ENCODE measurements around the gene MUSTN1. TPM values are rescaled to one million over a fixed set of nuclear protein-coding genes. Genes with fewer than 3 reads are reported as not detected.

MUSTN1 gene
- total RNA-seq, 1 donor from 2014 or later, result 1.4 TPM

DNA sequence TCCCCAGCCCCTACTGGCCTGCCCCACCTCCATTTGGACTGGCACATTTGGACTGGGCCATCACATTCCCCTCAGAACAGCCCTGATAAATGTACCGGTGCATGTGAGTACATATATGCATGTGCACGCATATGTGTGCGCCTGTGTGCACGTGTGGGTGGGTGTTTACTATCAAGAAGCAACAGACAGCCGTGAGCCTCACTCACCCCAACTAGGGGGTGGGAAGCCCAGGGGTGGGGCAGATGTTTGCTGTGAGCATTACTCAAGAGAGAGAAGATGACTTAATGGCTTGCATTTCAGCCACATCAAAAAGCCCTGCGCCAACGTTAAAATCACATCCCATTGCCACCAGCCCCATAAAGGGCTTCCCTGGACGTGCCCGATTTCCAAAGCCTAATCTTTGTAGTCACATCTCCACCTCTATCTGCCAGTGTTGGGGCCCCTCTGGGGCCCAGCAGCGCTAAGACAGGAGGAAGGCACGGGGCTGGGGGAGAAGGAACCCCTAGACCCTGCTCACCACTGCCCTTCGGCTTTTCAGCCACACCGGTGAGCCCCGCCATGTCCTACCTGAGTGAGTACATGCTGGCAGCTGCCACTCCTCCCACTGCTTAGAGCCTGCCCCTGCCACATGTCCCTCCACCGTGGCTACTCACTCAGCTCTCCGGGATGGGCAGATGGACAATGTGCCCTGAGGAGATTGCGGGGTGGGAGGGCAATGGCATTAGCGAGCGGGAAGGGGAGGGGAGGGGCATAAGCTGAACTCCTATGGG lies 29.4 kb downstream of the MUSTN1 start:
- intact Hi-C loops (cut with micrococcal nuclease), result no loop called here

DNA sequence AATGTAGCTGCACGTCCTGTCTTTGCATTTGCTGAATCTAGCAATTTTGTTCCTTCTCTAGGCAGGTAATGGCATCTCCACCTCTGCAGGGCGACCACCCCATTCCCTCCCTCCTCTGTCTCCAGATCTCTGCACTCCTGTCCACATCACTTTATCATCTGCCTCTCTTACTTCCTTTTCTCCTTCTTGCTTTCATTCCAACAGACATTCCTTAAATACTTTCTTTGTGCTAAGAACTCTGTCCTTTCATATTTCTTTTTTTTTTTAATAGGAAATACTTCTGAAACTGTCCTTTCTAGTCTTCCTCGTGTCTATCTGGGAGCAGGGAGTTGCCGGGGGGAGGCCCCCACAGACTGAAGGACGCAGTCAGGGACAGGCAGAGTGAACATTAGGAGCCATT lies 33.0 kb downstream of the MUSTN1 start:
- intact Hi-C loops (cut with micrococcal nuclease), result no loop called here

DNA sequence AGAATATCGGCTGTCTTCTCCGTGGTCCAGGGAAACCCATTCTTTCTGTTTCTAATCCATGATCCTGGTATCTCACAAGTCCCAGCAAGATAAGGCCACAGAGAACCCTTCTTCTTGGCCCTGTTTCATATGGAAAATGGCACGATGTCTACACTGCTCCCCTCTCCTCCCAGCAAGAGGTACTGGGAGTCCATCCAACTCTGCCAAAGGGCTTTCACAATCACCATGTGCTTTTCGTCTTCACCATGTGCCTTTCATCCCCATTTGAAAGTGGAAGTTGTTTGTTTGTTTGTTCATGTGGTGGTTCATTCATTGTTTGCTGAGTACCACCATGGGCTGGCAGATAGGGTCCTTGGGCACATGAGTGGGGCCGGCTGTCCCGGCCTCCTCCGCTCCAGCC lies 34.7 kb downstream of the MUSTN1 start:
- intact Hi-C loops (cut with micrococcal nuclease), result no loop called here

DNA sequence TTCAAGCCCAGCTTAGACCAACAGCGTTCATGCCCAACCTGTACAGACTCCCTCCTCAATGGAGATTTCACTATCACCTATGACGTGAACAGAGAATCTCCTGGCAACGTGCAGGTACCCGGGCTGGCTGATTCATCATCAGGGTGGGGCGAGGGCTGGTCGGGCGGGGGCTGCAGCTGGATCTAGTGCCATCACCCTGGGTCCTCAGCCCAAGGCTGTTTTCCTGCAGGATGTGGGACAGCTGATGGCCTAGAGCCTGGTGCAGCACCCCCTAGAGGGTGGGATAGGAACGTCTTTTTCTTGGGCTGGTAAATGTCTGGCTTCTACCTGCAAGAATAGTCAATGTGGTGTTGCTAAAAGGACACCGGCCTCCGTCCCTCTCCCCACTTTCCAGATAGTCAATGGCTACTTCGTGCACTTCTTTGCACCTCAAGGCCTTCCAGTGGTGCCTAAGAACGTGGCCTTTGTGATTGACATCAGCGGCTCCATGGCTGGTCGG lies 35.8 kb downstream of the MUSTN1 start:
- intact Hi-C loops (cut with micrococcal nuclease), result no loop called here

DNA sequence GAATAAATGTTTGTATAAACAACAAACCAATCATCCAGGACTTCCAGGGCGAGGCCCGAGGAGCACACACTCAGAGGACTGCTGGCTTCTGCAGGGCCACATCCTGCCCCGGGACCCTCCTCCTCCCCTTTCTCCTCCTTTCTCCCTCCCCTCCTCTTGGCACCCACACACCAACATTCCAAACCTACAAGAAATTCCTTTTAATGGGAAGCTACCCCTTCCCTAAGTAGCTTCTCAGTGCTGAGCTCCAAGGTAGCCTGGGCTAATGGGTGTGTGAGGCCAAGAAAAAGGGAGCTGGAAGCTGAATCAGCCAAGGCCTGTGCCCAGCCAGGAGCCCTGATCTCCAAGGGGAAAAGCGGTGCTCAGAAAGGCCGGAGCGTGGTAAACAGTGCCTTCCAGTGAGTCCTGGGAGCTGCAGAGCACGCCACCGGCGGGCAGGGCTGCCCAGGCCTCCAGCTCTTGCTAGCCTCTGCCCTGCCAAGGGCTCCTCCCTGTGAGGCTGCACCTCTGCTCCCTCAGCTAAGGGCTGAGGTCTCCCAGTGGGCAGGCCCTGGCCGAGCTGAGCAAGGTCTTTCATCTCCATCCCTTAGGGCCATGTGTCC lies 36.3 kb downstream of the MUSTN1 start:
- intact Hi-C loops (cut with micrococcal nuclease), result no loop called here

DNA sequence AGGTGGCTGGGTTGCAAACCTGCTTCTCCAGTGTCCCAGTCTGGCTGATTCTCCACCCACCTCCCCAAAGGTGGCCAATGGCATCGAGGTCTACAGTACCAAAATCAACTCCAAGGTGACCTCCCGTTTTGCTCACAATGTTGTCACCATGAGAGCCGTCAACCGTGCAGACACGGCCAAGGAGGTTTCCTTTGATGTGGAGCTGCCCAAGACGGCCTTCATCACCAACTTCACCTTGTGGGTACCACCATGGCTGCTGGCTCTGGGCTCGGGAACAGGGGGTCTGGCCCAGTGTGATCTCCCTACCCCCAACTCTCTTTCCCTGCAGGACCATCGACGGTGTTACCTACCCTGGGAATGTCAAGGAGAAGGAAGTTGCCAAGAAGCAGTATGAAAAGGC lies 38.4 kb downstream of the MUSTN1 start:
- intact Hi-C loops (cut with micrococcal nuclease), result no loop called here

DNA sequence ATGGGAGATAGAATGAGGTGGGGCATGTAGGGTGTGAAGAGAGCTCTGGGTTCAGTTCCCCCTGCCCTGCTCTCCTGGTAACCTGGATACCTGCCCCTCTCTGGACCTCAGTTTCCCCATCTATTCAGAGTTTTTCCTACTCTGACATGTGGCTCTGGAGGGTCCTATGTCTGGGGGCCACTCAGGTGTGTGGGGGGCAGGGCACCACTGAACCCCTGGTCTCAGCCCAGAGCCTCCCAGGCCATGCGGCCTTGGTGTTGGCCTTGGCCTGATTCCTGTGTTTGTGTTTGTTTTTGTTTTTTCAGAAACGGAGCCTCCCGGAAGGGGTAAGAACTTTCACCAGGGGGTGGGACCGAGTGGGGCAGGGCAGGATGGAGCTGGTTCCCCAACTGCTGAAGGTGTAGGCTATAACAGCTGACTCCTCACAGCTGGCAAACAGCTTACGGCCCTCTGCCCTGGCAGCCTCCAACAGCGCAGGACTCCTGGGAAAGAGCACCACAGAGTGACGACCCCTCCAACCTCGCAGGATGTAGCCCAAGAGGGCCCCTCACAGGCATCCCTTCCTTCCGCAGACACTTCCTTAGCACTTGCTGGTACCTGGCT lies 39.4 kb downstream of the MUSTN1 start:
- intact Hi-C loops (cut with micrococcal nuclease), result no loop called here

DNA sequence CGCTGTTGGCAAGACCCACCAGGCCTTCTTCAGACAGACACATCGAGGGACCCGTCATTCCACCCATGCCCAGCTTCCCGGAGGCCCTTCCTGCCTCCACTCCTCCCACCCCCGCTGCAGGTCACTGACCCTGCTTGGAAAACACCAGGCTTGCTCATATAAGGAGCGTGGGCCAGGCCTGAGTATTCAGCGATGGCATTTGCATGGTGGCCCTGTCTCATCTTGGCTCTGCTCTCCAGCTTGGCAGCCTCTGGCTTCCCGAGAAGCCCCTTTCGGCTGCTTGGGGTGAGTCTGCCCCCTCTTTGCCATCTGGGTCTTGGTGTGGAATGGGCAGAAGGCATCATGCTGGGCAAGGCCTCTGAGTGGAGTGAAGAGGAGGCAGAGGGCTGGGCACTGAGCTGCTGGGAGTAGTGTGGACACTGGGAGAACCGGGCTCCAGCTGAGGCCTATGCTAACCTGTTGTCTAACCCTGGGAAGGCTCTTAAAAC lies 40.2 kb downstream of the MUSTN1 start, which contains the start of gene ITIH3:
Gene ITIH3 (plus strand): TSS at position 185 of the 488 bp plus-strand sequence. CDS start 8 bp downstream, at position 193.
- intact Hi-C loops (cut with micrococcal nuclease), result no loop called here

DNA sequence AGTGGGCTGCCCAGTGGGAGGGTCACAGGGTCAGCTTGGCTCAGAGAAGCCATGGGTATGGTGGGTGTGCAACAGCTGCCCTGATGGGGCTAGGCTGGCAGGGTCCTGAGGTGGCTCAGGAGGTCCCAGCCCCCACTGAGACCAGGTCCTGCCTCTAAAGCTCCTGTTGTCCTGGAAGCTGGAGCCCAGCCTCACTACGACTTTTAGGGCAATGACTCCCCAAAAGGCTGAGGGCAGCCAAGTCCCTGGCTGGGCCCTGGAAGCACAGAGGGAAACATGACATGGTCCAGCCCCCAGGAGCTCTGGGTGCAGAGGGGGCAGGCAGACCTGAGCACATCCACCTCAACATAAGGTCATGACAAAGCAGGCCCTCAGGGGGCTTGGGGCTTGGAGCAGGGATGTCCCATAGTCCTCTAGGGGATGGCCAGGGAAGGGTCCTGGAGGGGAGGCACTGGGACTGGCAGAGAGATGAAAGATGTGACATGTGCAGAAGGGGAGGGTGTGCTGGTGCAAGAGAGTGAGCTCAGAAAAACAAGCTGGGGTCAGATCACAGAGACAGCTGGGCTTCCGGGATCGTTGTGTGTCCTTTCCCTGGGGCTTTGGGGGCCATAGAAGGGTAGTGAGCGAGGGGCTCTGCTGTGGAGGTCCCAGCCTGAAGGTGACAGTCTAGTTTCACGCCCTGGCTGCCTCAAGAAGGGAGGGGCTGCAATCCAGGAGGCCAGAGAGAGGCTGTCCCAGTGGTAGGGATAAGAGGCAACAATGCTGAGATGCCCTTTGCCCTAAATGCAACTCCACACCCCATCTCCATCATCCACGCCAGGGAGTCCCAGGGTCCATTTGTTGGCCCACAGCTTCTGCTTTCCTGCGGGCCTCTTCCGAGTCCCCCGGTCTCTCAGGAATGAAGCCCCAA lies 40.9 kb downstream of the MUSTN1 start:
- intact Hi-C loops (cut with micrococcal nuclease), result no loop called here

DNA sequence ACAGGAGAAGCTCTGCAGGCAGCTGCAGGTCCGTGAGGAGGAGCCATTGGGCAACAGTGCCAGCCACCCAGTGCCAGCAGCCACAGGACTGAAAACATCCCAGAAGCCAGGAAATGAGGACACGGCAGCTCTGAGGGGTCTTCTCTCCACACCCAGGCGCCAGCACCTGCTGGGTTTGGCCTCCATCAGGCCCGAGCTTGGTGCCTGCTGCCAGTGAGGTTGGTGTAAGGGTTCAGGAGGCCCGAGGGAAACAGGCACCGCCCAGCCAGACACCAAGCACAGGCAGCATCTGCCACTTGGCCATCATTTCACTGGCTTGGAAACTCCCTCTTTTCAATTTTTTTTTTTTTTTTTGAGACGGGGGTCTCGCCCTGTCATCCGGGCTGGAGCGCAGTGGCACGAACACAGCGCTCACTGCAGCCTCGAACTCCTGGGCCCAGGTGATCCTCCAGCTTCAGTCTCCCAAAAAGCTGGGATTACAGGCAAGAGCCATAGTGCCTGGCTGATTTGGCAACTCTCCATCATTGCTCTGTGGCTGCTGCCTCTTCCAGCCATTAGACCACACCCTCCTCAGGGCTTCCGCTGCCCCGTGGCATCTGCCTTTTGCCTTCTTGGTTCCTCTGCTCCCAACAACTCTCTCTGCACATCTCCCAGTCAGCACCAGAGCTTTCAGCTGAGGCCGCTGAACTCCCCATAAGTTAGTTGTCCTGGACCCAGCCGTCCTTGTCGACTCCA lies 41.7 kb downstream of the MUSTN1 start:
- intact Hi-C loops (cut with micrococcal nuclease), result no loop called here

DNA sequence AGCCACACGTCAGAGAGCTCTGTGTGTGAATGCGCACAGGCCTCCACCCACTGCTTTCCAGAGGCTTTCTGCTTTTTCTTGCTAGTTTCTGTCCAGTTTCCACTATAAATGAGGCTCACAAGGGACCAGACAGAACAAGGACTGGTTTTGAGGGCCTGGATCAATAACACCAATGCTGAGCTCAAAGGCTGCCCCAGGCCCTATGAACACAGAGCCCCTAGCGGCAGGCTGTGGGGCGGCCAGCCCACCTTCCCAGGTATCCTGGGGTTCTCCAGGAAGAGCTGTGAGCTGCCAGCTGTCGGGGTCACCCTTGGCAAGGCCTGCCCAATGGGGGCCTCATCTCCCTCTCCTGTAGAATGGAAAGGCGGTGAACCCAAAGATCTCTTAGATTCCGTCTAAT lies 42.4 kb downstream of the MUSTN1 start:
- intact Hi-C loops (cut with micrococcal nuclease), result no loop called here

DNA sequence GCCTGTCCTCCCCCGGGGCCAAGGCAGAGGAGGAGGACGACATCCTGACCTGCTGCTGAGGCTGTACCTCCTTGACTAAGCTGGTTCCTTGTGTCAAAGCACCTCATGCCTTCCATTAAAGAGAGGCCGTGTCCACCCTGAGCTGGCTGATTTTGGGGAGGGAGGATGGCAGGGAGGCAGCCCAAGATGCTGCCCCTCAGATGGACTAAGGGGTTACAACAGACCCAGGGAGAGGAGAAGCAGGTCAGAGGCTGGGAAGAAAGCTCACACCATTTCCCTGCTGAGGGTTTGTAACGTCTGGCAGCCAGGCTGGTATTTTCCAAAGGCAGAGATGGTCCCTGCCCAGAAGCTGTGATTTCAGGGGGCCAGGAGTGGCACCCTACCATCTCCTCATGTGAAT lies 42.9 kb downstream of the MUSTN1 start:
- intact Hi-C loops (cut with micrococcal nuclease), result no loop called here

DNA sequence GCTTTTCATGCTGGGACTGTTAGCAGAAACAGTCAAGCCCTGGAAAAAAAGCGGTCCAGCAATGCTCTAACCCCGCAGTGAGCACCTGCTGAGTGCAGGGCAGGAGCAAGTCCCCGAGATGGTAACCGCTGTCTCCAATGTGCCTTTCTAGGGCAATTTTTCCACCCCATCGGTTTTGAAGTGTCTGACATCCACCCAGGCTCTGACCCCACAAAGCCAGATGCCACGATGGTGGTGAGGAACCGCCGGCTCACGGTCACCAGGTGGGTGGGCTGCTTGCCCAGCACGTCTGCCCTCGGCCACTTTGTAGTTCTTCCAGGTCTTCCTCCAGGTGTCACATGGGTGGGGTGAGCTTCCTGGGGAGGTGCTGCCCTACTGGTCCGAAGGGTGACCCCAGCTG lies 43.5 kb downstream of the MUSTN1 start:
- intact Hi-C loops (cut with micrococcal nuclease), result no loop called here

DNA sequence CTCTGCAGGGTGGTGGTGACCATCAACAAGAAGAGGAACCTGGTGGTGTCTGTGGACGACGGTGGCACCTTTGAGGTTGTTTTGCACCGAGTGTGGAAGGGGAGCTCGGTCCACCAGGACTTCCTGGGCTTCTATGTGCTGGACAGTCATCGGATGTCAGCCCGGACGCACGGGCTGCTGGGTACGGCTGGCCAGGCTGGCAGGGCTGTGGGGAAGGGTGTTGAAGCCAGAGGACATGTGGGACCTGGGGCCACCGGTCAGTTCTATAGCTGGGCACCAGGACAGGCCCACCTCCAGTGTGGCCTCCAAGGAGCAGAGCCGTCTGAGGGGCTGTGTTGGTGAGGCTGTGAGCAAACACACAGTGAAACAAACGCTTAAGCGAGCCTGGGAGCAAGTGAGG lies 44.1 kb downstream of the MUSTN1 start:
- intact Hi-C loops (cut with micrococcal nuclease), result no loop called here

DNA sequence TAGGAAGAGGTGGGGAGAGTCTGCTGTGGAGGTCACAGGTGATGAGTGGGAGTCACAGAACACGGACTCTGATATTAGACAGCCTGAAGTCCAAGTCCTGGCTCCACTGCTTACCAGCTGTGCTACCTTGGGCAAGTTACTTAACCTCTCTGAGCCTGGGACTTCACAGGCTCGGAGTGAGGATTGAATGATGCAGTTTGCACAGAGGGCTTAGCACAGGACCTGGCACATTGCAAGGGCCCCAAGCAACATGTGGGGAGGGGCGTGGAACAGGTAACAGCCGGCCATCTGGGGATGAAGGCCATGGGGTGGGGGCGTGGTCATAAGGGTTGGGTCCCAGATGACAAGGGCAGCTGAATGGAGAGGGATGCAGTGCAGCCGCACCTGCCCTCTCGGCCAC lies 44.5 kb downstream of the MUSTN1 start:
- intact Hi-C loops (cut with micrococcal nuclease), result no loop called here

DNA sequence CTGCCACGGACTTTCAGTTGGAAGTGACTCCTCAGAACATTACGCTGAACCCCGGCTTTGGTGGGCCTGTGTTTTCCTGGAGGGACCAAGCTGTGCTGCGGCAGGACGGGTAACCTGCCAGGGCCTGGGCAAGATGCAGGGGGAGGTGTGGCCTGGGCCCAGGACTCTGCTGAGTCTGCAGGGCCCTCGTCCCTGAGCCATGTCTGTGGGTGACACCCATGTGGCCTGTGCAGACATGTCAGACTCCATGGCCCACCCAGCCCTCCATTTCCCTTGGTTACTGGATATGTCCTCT lies 45.1 kb downstream of the MUSTN1 start:
- intact Hi-C loops (cut with micrococcal nuclease), result no loop called here

DNA sequence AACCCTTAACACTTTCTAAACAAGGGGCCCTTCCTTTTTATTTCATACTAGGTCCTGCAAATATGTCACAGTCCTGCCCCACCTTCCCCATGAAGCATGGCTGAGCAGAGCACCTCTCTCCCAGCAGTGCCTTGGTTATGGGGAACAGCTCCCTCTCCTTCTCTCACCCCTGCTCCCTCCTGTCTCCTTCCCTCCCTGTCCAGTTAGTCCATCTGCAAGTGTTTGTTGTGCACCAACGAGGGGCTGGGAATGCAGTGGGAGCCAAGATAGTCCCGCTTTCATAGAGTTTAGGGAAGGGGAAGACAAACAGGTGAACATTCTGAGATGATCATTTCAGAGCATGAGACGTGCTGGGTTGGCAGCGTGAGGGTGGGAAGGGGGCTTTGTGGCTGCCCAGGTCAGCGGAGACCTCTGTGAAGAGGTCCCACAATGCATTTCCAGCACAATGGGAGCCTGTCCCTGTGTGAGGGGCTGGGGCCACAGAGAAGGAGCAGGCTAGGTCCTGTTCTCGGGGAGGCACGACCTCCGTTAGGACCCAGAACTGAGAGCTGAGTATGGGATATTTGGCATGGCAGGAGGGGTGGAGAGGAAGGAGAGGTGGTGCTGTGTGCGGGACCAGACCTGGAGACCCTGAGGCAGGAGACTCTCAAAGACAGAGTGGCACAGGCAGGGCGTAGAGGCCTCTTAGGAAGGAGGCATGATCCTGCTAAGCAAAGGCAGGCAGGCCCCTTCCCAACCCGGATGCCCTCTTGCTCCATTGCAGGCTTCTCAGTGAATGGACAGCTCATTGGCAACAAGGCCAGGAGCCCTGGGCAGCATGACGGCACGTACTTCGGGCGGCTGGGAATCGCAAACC lies 45.7 kb downstream of the MUSTN1 start:
- intact Hi-C loops (cut with micrococcal nuclease), result no loop called here

DNA sequence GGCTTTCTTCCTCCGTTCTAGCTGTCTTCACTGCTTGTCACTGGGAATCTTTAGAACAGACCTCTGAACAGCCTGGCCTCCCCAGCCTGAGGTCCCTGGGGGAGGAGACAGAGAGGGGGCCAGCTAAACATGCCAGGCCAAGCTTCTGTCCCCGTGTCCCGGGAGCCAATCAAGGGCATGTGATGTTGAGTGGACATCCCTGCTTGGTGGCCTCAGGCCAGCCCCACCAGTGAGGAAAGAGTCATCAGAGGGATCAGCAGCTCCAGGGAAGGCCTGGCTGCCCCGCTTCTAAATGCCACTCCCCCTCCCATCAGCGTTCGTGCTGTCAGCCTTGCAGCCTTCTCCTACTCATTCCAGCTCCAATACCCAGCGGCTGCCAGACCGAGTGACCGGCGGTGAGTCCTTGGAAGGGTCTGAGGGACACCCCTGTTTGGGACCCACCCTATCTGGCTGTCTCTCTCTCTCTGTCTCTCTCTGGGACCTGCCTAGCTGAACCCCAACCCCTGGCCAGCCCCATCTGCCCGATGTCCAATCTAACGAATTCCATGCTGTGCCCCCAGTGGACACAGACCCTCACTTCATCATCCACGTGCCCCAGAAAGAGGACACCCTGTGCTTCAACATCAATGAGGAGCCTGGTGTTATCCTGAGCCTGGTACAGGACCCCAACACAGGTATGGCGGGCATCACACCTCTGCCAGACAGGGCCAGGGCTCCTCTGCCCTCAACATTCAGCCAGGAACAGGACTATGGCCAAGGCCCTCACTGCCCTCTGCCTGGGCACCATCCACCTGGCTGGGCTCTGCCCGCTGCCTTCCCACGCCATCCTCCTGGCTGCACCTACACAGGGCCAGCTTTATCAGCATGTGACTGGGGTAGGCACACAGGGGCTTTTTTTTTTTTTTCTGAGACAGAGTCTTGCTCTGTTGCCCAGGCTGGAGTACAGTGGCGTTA lies 46.9 kb downstream of the MUSTN1 start:
- intact Hi-C loops (cut with micrococcal nuclease), result no loop called here

DNA sequence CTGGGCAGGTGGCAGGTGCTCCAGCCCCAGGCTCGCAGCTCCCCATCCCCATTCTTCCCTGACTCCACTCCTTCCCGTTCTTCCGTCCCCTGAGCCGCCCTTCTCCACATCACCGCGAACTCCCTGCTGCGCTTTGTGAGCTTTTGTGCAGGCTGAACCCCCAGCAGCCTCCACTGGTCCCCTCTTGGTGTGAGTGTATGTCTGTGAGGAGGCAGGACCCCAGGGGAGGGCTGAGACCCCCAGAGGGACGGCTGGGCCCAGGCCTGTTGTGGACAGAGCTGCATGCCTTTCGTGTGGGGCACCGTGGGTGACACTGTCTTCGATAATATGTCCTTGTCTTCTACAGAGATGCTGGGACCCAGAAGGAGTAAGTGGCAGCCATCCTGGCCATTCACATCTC lies 47.6 kb downstream of the MUSTN1 start:
- intact Hi-C loops (cut with micrococcal nuclease), result no loop called here
